GM19467 (cell line): ENCODE results near the gene HRG.
"Not testable (repeated sequence)": the region's sequence is repeated elsewhere in the genome, so short reads cannot be mapped to it uniquely, and the experiment has no call there.

ENCODE experiments used
- ATAC-seq: cut with Tn5 transposase; IDR thresholded peaks from one replicate; pipeline ENCODE4 v1.9.1; 2021; ENCODE audit warnings: mild to moderate bottlenecking, moderate library complexity; ENCODE audit not compliant: unreplicated experiment

Gene HRG

GRCh38 chr3:186679151-186679550, 13.3 kb downstream of the HRG start:
- ATAC-seq = no peak

GRCh38 chr3:186680869-186681268, 15.1 kb downstream of the HRG start:
- ATAC-seq = no peak

DNA sequence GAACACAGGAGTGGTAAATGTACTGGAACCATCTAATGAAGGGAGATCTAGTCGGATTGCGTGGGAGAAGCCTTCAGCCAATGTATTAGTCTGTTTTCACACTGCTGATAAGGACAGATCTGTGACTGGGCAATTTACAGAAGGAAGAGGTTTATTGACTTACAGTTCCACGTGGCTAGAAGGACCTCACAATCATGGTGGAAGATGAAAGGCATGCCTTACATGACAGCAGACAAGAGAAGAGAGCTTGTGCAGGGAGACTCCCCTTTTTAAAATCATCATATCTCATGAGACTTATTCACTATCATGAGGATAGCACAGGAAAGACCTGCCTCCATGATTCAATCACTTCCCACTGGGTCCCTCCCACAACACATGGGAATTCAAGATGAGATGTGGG, 17.0 kb downstream of the HRG start:
- no peak for ATAC-seq

DNA sequence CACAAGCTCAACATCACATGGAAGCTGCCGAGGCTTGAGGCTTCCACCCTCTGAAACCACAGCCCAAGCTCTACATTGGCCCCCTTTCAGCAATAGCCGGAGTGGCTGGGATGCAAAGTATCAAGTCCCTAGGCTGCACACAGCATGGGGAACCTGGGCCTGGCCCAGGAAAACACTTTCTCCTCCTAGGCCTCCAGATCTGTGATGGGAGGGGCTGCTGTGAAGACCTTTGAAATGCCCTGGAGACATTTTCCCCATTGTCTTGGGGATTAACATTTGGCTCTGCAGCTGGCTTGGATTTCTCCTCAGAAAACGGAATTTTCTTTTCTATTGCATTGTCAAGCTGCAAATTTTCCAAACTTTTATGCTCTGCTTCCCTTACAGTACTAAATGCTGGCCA, 18.2 kb downstream of the HRG start:
- ATAC-seq = no peak

- ATAC-seq = not testable (repeated sequence)
These were observed 20.7 kb downstream of the HRG start for GRCh38 chr3:186686475-186686874.

DNA sequence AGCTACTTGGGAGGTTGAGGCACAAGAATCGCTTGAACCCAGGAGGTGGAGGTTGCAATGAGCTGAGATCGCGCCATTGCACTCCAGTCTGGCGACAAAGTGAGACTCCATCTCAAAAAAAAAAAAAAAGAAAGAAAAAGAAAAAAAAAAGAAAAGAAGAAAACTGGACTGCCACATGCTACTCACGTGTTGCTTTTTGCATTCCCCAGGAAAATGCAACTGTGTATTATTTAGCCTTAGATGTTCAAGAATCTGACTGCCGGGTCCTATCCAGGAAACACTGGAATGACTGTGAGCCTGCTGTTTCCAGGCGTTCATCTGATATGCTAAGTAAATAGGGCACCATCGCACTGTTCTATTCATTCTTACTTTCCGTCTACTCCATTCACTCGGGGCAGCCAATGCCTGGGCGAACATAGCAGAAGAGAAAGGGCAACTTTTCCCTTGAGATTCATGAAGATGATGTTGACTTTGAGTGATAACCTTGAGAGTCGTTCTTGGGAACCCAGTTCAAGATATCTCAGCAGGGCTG, 21.4 kb downstream of the HRG start:
- no peak for ATAC-seq

DNA sequence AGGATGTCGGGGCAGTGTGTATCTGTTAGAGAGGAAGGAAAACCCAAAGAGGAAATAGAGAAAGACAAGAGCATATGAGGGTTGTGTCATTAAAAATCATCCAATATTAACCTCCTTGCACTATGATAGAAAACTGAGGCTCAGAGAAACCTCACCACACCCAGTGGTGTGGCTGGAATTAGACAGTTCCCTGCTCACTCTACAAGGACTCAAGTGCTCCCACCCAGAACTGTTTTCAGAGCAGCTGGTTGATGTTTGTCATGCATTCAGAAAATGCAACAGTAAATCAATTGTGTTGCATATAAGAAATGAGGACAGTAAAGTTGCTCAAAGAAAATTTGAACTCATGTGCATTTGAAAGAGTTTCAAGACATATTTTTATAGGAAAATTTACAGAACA, 24.5 kb downstream of the HRG start:
- ATAC-seq = not testable (repeated sequence)

GRCh38 chr3:186691676-186692075, 25.9 kb downstream of the HRG start:
- no peak for ATAC-seq

- no peak for ATAC-seq
These were observed 28.0 kb downstream of the HRG start for GRCh38 chr3:186693843-186694242.

GRCh38 chr3:186694288-186695032, 28.6 kb downstream of the HRG start:
- ATAC-seq = no peak

GRCh38 chr3:186696522-186696921, 30.7 kb downstream of the HRG start:
- no peak for ATAC-seq

DNA sequence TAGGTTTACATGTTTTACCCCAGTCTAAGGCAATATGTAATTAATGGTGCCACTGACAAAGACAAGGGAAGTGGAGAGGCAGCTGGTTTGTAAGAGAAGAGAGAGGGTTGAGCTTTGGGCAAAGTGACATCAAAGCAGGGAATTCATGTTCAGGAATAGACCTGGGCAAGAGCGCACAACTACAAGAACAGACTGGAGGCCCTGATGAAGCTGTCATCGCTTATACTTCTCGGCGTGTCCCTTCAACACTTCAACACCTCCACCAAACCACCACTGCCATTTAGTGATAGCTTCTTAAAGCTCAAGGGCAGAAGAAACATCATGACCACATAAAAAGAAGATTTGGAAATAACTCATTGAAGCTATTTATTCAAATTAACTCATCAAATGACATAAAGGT, 31.7 kb downstream of the HRG start:
- no peak for ATAC-seq

GRCh38 chr3:186700267-186700666, 34.5 kb downstream of the HRG start:
- ATAC-seq = no peak

DNA sequence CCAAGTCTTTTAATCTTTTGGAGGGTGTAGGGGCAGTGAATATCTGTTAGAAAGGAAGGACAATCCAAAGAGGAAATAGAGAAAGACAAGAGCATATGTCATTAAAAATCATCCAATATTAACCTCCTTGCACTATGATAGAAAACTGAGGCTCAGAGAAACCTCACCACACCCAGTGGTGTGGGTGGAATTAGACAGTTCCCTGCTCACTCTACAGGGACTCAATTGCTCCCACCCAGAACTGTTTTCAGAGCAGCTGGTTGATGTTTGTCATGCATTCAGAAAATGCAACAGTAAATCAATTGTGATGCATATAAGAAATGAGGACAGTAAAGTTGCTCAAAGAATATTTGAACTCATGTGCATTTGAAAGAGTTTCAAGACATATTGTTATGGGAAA, 36.6 kb downstream of the HRG start:
- ATAC-seq = not testable (repeated sequence)

- ATAC-seq = no peak
These were observed 40.3 kb downstream of the HRG start for GRCh38 chr3:186705882-186706780.

DNA sequence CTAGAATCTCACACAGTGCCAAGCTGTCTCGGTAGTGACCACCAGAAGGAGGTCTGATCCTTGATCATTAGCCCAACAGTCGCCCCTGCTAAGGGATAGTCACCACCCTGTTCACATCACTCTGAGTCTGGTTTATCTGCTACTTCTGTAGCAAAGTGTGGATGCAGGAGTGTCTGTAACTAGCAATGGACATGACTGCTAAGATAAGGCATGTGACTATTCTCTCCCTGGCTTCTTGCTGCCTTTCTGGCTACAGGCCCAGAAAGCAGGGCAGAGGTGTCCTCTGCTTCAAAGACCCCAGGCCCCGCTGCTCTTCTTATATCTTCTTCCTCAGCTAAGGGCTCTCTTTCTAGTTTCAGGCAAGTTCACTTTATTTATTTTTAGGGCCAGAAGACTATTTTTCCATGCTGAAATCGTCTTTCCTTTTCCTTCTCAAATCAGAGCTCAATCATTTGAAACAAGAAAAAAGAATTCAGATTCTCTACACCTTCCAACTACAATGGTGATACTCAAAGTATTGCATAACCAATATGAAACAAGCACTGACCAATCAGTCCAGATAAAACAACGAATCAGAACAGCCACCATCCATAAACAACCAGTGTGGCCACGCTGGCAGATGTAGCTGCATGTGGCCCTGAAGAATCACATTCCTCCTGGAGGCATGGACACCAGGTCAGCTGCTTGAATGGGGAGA, 43.3 kb downstream of the HRG start:
- no peak for ATAC-seq

- ATAC-seq = not testable (repeated sequence)
These were observed 44.9 kb downstream of the HRG start for GRCh38 chr3:186710694-186711093.

DNA sequence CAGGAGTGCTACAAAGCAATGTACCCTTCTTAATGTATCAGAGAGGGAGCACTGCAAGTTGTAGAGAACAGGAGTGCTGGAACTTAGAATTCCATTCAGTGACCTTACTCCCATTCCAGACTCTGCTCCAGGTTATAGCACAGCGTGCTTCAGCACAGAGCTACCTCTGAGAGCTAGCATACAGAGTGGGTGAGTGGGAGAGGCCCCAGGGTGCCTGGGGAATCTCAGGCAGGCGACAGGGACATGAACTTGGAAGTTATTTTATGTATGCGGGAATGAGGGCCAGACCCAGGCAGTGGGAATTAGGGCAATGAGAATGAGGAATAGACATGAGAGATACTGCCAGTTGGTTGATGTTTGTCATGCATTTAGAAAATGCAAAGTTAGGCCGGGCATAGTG, 47.7 kb downstream of the HRG start:
- no peak for ATAC-seq

GRCh38 chr3:186717039-186717457, 51.2 kb downstream of the HRG start, which contains the start of gene KNG1:
TSS of gene KNG1 (plus strand) at chr3:186717359. CDS start at chr3:186717543, 184 bp downstream.
- ATAC-seq = no peak

GRCh38 chr3:186719945-186720739, 54.3 kb downstream of the HRG start:
- ATAC-seq = no peak
